ENCODE results near the gene GTF2A1L.

The GTF2A1L gene

GRCh38 chr2:48624696-48625095 is 7.0 kb downstream of the GTF2A1L start:
- DNase-seq (ENCODE audit: insufficient read length, low spot score) = no peak
- no peak for FAIRE-seq
- TF ChIP-seq CTCF (IDR thresholded peaks at IDR 0.05; ENCODE audit: insufficient read depth, missing control alignments) = no peak

- DNase-seq (ENCODE audit: insufficient read length, low spot score) = no peak
These were observed 8.4 kb downstream of the GTF2A1L start for GRCh38 chr2:48626047-48626446.

GRCh38 chr2:48633143-48633542 is 15.5 kb downstream of the GTF2A1L start:
- peak; percentile 22 for DNase-seq (ENCODE audit: insufficient read length, low spot score)
- TF ChIP-seq CTCF (IDR thresholded peaks at IDR 0.05; ENCODE audit: insufficient read depth, missing control alignments) = no peak
- no peak for FAIRE-seq

More at GRCh38 chr2:48626047-48626446, 8.4 kb downstream of the GTF2A1L start:
- TF ChIP-seq CTCF (IDR thresholded peaks at IDR 0.05; ENCODE audit: insufficient read depth, missing control alignments) = no peak
- no peak for FAIRE-seq

GRCh38 chr2:48635786-48636185 is 18.1 kb downstream of the GTF2A1L start:
- DNase-seq (ENCODE audit: insufficient read length, low spot score) = no peak
- no peak for FAIRE-seq

GRCh38 chr2:48638261-48638660 is 20.6 kb downstream of the GTF2A1L start:
- no peak for TF ChIP-seq CTCF (IDR thresholded peaks at IDR 0.05; ENCODE audit: insufficient read depth, missing control alignments)
- FAIRE-seq = no peak
- DNase-seq (ENCODE audit: insufficient read length, low spot score) = no peak

More at GRCh38 chr2:48635786-48636185, 18.1 kb downstream of the GTF2A1L start:
- no peak for TF ChIP-seq CTCF (IDR thresholded peaks at IDR 0.05; ENCODE audit: insufficient read depth, missing control alignments)

- TF ChIP-seq CTCF (IDR thresholded peaks at IDR 0.05; ENCODE audit: insufficient read depth, missing control alignments) = no peak
- no peak for FAIRE-seq
- no peak for DNase-seq (ENCODE audit: insufficient read length, low spot score)
These were observed 33.6 kb downstream of the GTF2A1L start for GRCh38 chr2:48651158-48651790.

GRCh38 chr2:48668992-48669391 is 51.3 kb downstream of the GTF2A1L start:
- DNase-seq (ENCODE audit: insufficient read length, low spot score) (no peak), FAIRE-seq (no peak)
- TF ChIP-seq CTCF (IDR thresholded peaks at IDR 0.05; ENCODE audit: insufficient read depth, missing control alignments) = no peak

All from D721Med (cell line).